ENCODE data around the gene ANKRD53.

DNA sequence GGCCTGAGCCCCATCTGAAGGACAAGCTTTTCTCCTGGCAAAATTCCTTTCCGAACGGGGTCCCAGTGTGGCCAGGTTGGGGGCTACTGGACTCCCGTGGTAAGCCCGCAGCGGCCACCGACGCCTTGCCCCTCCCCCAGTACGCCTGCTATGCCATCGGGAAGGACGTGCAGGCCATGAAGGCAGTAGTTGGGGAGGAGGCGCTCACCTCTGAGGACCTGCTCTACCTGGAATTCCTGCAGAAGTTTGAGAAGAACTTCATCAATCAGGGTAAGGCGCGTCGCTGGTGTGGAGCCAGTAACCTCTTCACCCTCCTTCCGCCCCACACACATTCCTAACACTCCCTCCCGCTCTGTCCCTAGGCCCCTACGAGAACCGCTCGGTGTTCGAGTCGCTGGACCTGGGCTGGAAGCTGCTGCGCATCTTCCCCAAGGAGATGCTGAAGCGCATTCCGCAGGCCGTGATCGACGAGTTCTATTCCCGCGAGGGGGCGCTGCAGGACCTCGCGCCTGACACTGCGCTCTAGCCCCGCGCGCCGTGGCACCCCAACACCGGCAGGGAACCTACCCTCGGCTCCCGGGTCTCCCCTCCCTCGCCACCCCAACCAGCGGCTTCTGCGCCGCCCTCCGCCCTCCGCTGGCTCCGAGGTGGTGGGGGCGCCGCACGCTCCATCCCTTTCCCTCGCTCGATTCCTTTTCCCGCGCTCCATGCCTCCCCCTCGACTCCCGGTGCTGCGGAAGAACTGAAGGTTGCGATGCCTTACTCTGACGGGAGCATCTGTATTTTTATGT lies 13.6 kb upstream of the ANKRD53 start:
- TF ChIP-seq POLR2A (IDR thresholded peaks at IDR 0.05): no peak
- TF ChIP-seq, protein P1, sequence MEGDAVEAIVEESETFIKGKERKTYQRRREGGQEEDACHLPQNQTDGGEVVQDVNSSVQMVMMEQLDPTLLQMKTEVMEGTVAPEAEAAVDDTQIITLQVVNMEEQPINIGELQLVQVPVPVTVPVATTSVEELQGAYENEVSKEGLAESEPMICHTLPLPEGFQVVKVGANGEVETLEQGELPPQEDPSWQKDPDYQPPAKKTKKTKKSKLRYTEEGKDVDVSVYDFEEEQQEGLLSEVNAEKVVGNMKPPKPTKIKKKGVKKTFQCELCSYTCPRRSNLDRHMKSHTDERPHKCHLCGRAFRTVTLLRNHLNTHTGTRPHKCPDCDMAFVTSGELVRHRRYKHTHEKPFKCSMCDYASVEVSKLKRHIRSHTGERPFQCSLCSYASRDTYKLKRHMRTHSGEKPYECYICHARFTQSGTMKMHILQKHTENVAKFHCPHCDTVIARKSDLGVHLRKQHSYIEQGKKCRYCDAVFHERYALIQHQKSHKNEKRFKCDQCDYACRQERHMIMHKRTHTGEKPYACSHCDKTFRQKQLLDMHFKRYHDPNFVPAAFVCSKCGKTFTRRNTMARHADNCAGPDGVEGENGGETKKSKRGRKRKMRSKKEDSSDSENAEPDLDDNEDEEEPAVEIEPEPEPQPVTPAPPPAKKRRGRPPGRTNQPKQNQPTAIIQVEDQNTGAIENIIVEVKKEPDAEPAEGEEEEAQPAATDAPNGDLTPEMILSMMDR (IDR thresholded peaks at IDR 0.05): peak; percentile 76 to 85 (median 84)
- no peak for TF ChIP-seq POLR2AphosphoS5 (IDR thresholded peaks at IDR 0.05)
- no peak for TF ChIP-seq EP300 (IDR thresholded peaks at IDR 0.05)

Measured in upper lobe of left lung (tissue), 4 donors.